A549 (cell line): ENCODE measurements around the gene COG3. TPM values are rescaled to one million over a fixed set of nuclear protein-coding genes. Genes with fewer than 3 reads are reported as not detected.

Source experiments
- ATAC-seq, 2 experiments: fragments of 200-7000 bp in 1 of 2; fragments of >200 bp in 1 of 2; cut with Nextera tagmentation in 1 of 2; cut with Tn5 transposase in 1 of 2; 3 replicates each; pipeline versions ENCODE4 v1.8.0 to v1.9.1; 2018 to 2020; ENCODE audit warnings: mild to moderate bottlenecking in 1 of 2, moderate library complexity in 1 of 2
- CTCF ChIA-PET: fragments of 300-600 bp; sonication (Branson Sonifier 250); formaldehyde crosslinking; extraction: SDS; loops from one replicate; lab custom pipeline; 2021; ENCODE audit warnings: antibody characterized with exemption, inconsistent platforms; lab: Yijun Ruan, JAX
- POLR2A ChIA-PET: fragments of 350-600 bp; formaldehyde crosslinking; extraction: SDS; loops from one replicate; lab custom pipeline; 2021; ENCODE audit warnings: antibody characterized with exemption, inconsistent platforms; lab: Yijun Ruan, JAX
- DNase-seq, 2 experiments: peaks; one replicate each; pipeline versions ENCODE4 v3.0.0 to v3.0.0-alpha.2; 2011 to 2016; ENCODE audit warnings: low read depth in 1 of 2, low spot score in 1 of 2
- FAIRE-seq: peaks from 2 replicates; lab custom pipeline; 2011; peaks lifted over from hg19 to GRCh38; lab: Jason Lieb, UNC
- H3K27ac ChIP-seq, 2 experiments: fragments of >200 bp; sonication (Bioruptor Twin); formaldehyde crosslinking; 3 replicates each; pipeline ENCODE4 v1.5.1; 2016 to 2017
- H3K4me1 ChIP-seq: fragments of >200 bp; sonication (Bioruptor Twin); formaldehyde crosslinking; 3 replicates; pipeline ENCODE4 v1.6.1; 2016
- H3K4me2 ChIP-seq: fragments of >200 bp; sonication (Bioruptor Twin); formaldehyde crosslinking; 3 replicates; pipeline ENCODE4 v1.6.1; 2016
- H3K4me3 ChIP-seq: fragments of >200 bp; sonication (Bioruptor Twin); formaldehyde crosslinking; 3 replicates; pipeline ENCODE4 v1.5.1; 2016
- H3K9me3 ChIP-seq: fragments of >200 bp; sonication (Bioruptor Twin); formaldehyde crosslinking; 3 replicates; pipeline ENCODE4 v1.6.1; 2016
- BHLHE40 ChIP-seq: IDR thresholded peaks from 2 replicates; pipeline ENCODE4 v1.6.1; 2012; ENCODE audit warnings: low read depth, low read length, inconsistent platforms
- CEBPB ChIP-seq, 2 experiments: fragments of >200 bp in 1 of 2; sonication (Bioruptor Twin) in 1 of 2; formaldehyde crosslinking in 1 of 2; IDR thresholded peaks; 2 replicates each; pipeline ENCODE4 v1.6.1; 2012 to 2016
- CHD2 ChIP-seq: fragments of 150-350 bp; IDR thresholded peaks from 2 replicates; pipeline ENCODE4 v1.6.1; 2014; ENCODE audit warnings: low read length; ENCODE audit not compliant: partially characterized antibody
- EHF ChIP-seq: fragments of 250-450 bp; sonication (Bioruptor Pico); IDR thresholded peaks from 2 replicates; pipeline ENCODE4 v1.5.0; 2020; ENCODE audit warnings: mild to moderate bottlenecking
- ESRRA ChIP-seq: fragments of 150-350 bp; IDR thresholded peaks from 2 replicates; pipeline ENCODE4 v1.6.1; 2014; ENCODE audit warnings: mild to moderate bottlenecking, low read length, borderline replicate concordance
- FOSB ChIP-seq: fragments of 250-450 bp; sonication (Bioruptor Pico); IDR thresholded peaks from 2 replicates; pipeline ENCODE4 v1.5.0; 2020; ENCODE audit warnings: mild to moderate bottlenecking, moderate library complexity
- FOSL2 ChIP-seq, 2 experiments: fragments of 450-650 bp in 1 of 2; fragments of >200 bp in 1 of 2; sonication (Bioruptor Twin) in 1 of 2; formaldehyde crosslinking; IDR thresholded peaks; 2 replicates each; pipeline versions ENCODE4 v1.5.0 to v1.6.1; 2016 to 2020; ENCODE audit warnings: mild to moderate bottlenecking in 1 of 2, moderate library complexity in 1 of 2
- HMGXB4 ChIP-seq: fragments of 250-450 bp; sonication (Bioruptor Pico); IDR thresholded peaks from 2 replicates; pipeline ENCODE4 v1.5.0; 2021; ENCODE audit warnings: mild to moderate bottlenecking, moderate library complexity, borderline replicate concordance
- HOXA7 ChIP-seq: fragments of 250-450 bp; sonication (Bioruptor Pico); IDR thresholded peaks from 2 replicates; pipeline ENCODE4 v1.5.0; 2020; ENCODE audit warnings: mild to moderate bottlenecking, moderate library complexity
- HOXB13 ChIP-seq: fragments of 250-450 bp; sonication (Bioruptor Pico); IDR thresholded peaks from 2 replicates; pipeline ENCODE4 v1.5.0; 2020; ENCODE audit warnings: low read depth, mild to moderate bottlenecking, moderate library complexity
- HOXB5 ChIP-seq: fragments of 250-450 bp; sonication (Bioruptor Pico); IDR thresholded peaks from 2 replicates; pipeline ENCODE4 v1.5.0; 2020; ENCODE audit warnings: mild to moderate bottlenecking, moderate library complexity
- KDM1A ChIP-seq: fragments of 200-600 bp; sonication (generic); IDR thresholded peaks from 2 replicates; pipeline ENCODE4 v1.6.1; 2016; ENCODE audit warnings: low read depth, mild to moderate bottlenecking
- MAFK ChIP-seq: fragments of 450-650 bp; IDR thresholded peaks from 2 replicates; pipeline ENCODE4 v1.6.1; 2014; ENCODE audit not compliant: partially characterized antibody
- MAX ChIP-seq: IDR thresholded peaks from 2 replicates; pipeline ENCODE4 v1.6.1; 2012
- MAZ ChIP-seq: fragments of 150-350 bp; IDR thresholded peaks from 2 replicates; pipeline ENCODE4 v1.6.1; 2014; ENCODE audit warnings: antibody characterized with exemption, low read depth, low read length, borderline replicate concordance
- NPAS2 ChIP-seq: fragments of 250-450 bp; sonication (Bioruptor Pico); IDR thresholded peaks from 2 replicates; pipeline ENCODE4 v1.8.0; 2022; ENCODE audit warnings: mild to moderate bottlenecking, moderate library complexity, borderline replicate concordance
- PBX3 ChIP-seq: IDR thresholded peaks from 2 replicates; pipeline ENCODE4 v1.6.1; 2012
- POLR2A ChIP-seq: IDR thresholded peaks from 2 replicates; pipeline ENCODE4 v1.6.1; 2012; ENCODE audit warnings: mild to moderate bottlenecking, low read length
- POLR2AphosphoS2 ChIP-seq: conservative IDR thresholded peaks from 2 replicates; pipeline ENCODE4 v1.6.1; 2012; ENCODE audit warnings: low read length, improper control_type of control experiment, inconsistent platforms
- RAD21 ChIP-seq, 2 experiments: fragments of >200 bp in 1 of 2; sonication (Bioruptor Twin) in 1 of 2; formaldehyde crosslinking in 1 of 2; IDR thresholded peaks in 1 of 2; conservative IDR thresholded peaks in 1 of 2; 2 replicates in 1 of 2; 3 replicates in 1 of 2; pipeline ENCODE4 v1.6.1; 2012 to 2018; ENCODE audit warnings: inconsistent platforms in 1 of 2
- RARB ChIP-seq: fragments of 250-450 bp; sonication (Bioruptor Pico); IDR thresholded peaks from 2 replicates; pipeline ENCODE4 v1.8.0; 2021; ENCODE audit warnings: mild to moderate bottlenecking, moderate library complexity
- RCOR1 ChIP-seq: fragments of 150-350 bp; IDR thresholded peaks from 2 replicates; pipeline ENCODE4 v1.6.1; 2014; ENCODE audit warnings: antibody characterized with exemption, low read length, low read depth
- RNF2 ChIP-seq: fragments of 200-600 bp; sonication (generic); IDR thresholded peaks from 2 replicates; pipeline ENCODE4 v1.6.1; 2016; ENCODE audit warnings: low read depth, mild to moderate bottlenecking, antibody characterized with exemption, moderate library complexity, borderline replicate concordance
- WGBS: methylation state at CpG from one replicate; pipeline ENCODE4 v1.1.6; 2017; ENCODE audit errors: missing lambda C conversion rate; 5-methylcytosine and 5-hydroxymethylcytosine counted together
- polyA plus RNA-seq, 4 experiments: library from polyadenylated mRNA; depleted of rRNA in 3 of 4; stranded (reverse); fragments of >200 nt; fragmentation: RNase III in 1 of 4; extraction: RNeasy Plus Mini Kit Qiagen cat#74134 plus additional on column Dnase treatment in 1 of 4; gene quantifications; 2 replicates in 3 of 4; 3 replicates in 1 of 4; pipeline ENCODE4 v1.2.3, GENCODE V29; 2011 to 2017

COG3 gene
- polyA plus RNA-seq, 2 of the 4 experiments (the other 2 are of a cell fraction), result 8.2 to 23.3 TPM

GRCh38 chr13:45538382-45538781, 73.6 kb downstream of the COG3 start:
- FAIRE-seq (no peak), DNase-seq (no peak), ATAC-seq (no peak; a peak in 1 of 6 replicates)
- ChIA-PET CTCF (no interaction called here), POLR2A (no interaction called here)
- no peak overlapping the region for H3K4me3 ChIP-seq
- H3K4me2 ChIP-seq, result no peak overlapping the region
- TF ChIP-seq EHF (no peak), RAD21 (conservative IDR thresholded peaks at IDR 0.05 in 1 of 2, IDR thresholded peaks at IDR 0.05 in 1 of 2) (no peak), MAZ (no peak), PBX3 (no peak), ESRRA (no peak), RCOR1 (no peak)
- no peaks in the 10 kb centered on the region for H3K4me1 ChIP-seq
- no peak overlapping the region for H3K27ac ChIP-seq
- no peaks in the 10 kb centered on the region for H3K9me3 ChIP-seq
- WGBS, result 100% methylated on average over 2 of the region's 2 CpGs

GRCh38 chr13:45540195-45540594, 75.5 kb downstream of the COG3 start:
- H3K27ac ChIP-seq, result no peak overlapping the region
- DNase-seq (no peak), FAIRE-seq (no peak), ATAC-seq (no peak)
- H3K9me3 ChIP-seq, result no peaks in the 10 kb centered on the region
- no peak overlapping the region for H3K4me3 ChIP-seq
- H3K4me1 ChIP-seq, result no peaks in the 10 kb centered on the region
- no peak for TF ChIP-seq BHLHE40
- TF ChIP-seq MAFK, result peak; percentile 89
- CTCF ChIA-PET, result no interaction called here
- H3K4me2 ChIP-seq, result no peak overlapping the region
- 96% methylated on average over 4 of the region's 6 CpGs for WGBS
- POLR2A ChIA-PET, result no interaction called here

GRCh38 chr13:45540864-45541263, 76.1 kb downstream of the COG3 start:
- POLR2A ChIA-PET, result no interaction called here
- Histone ChIP-seq H3K4me1 (no peaks in the 10 kb centered on the region), H3K4me2 (no peak overlapping the region), H3K4me3 (no peak overlapping the region), H3K27ac (no peak overlapping the region)
- DNase-seq, result no peak
- WGBS, result 79% methylated on average over 10 of the region's 10 CpGs
- no peak for FAIRE-seq
- no peak for TF ChIP-seq POLR2A
- no peak for TF ChIP-seq NPAS2 (CRISPR knock-in tag)
- no peak for TF ChIP-seq RNF2
- TF ChIP-seq MAX, result no peak
- no peak for TF ChIP-seq RCOR1
- TF ChIP-seq FOSL2 (IDR thresholded peaks at IDR 0.05), result no peak
- TF ChIP-seq FOSL2 (CRISPR knock-in tag; IDR thresholded peaks at IDR 0.05), result no peak
- no peak for TF ChIP-seq POLR2AphosphoS2
- no peak for TF ChIP-seq KDM1A
- no peak for TF ChIP-seq HOXB5
- TF ChIP-seq RARB (CRISPR knock-in tag), result no peak
- no peak for TF ChIP-seq CHD2
- no peak for TF ChIP-seq HOXB13 (CRISPR knock-in tag)
- no peak for TF ChIP-seq FOSB (CRISPR knock-in tag)
- TF ChIP-seq CEBPB (IDR thresholded peaks at IDR 0.05), result no peak
- TF ChIP-seq HOXA7, result no peak
- no peak for TF ChIP-seq HMGXB4 (CRISPR knock-in tag)
- TF ChIP-seq, all 56 proteins: peak for 0
- no peaks in the 10 kb centered on the region for H3K9me3 ChIP-seq
- no peak for ATAC-seq
- CTCF ChIA-PET, result no interaction called here
